HG02642 (cell line): ENCODE measurements around the gene SASH1.
"Not testable (repeated sequence)": the region's sequence is repeated elsewhere in the genome, so short reads cannot be mapped to it uniquely, and the experiment has no call there.

ENCODE experiments used
- ATAC-seq: cut with Tn5 transposase; IDR thresholded peaks from one replicate; pipeline ENCODE4 v1.9.1; 2021; ENCODE audit warnings: mild to moderate bottlenecking; ENCODE audit not compliant: unreplicated experiment, poor library complexity

SASH1 gene

GRCh38 chr6:148359228-148359627 is 16.6 kb downstream of the SASH1 start:
- ATAC-seq = no peak

- ATAC-seq = no peak
These were observed 21.6 kb downstream of the SASH1 start for GRCh38 chr6:148364056-148364824.

- ATAC-seq = no peak
These were observed 22.4 kb downstream of the SASH1 start for GRCh38 chr6:148365041-148365440.

- peak; percentile 46 for ATAC-seq
These were observed 24.9 kb downstream of the SASH1 start for GRCh38 chr6:148367411-148368024.

- no peak for ATAC-seq
These were observed 27.5 kb downstream of the SASH1 start for GRCh38 chr6:148370176-148370575.

- ATAC-seq = no peak
These were observed 31.6 kb downstream of the SASH1 start for GRCh38 chr6:148374040-148374774.

GRCh38 chr6:148375401-148375800 is 32.8 kb downstream of the SASH1 start:
- no peak for ATAC-seq

- ATAC-seq = no peak
These were observed 36.8 kb downstream of the SASH1 start for GRCh38 chr6:148379481-148379880.

GRCh38 chr6:148379966-148380713 is 37.5 kb downstream of the SASH1 start:
- ATAC-seq = no peak

GRCh38 chr6:148382051-148382450 is 39.4 kb downstream of the SASH1 start:
- not testable (repeated sequence) for ATAC-seq

GRCh38 chr6:148382861-148383260 is 40.2 kb downstream of the SASH1 start:
- ATAC-seq = no peak

- ATAC-seq = no peak
These were observed 41.2 kb downstream of the SASH1 start for GRCh38 chr6:148383658-148384368.

- no peak for ATAC-seq
These were observed 42.7 kb downstream of the SASH1 start for GRCh38 chr6:148385379-148385778.

- ATAC-seq = no peak
These were observed 45.9 kb downstream of the SASH1 start for GRCh38 chr6:148388521-148388920.

- ATAC-seq = no peak
These were observed 46.4 kb downstream of the SASH1 start for GRCh38 chr6:148389086-148389485.

GRCh38 chr6:148389917-148390316 is 47.3 kb downstream of the SASH1 start:
- ATAC-seq = no peak

- ATAC-seq = not testable (repeated sequence)
These were observed 49.5 kb downstream of the SASH1 start for GRCh38 chr6:148392127-148392526.

GRCh38 chr6:148392671-148393070 is 50.0 kb downstream of the SASH1 start:
- ATAC-seq = no peak

GRCh38 chr6:148395583-148396101 is 53.0 kb downstream of the SASH1 start:
- ATAC-seq = no peak

GRCh38 chr6:148396411-148396810 is 53.8 kb downstream of the SASH1 start:
- no peak for ATAC-seq
